ENCODE data around the gene GPR26. TPM values are rescaled to one million over a fixed set of nuclear protein-coding genes. Genes with fewer than 3 reads are reported as not detected.

Gene GPR26
- total RNA-seq, 1 donor: under 0.01 TPM

DNA sequence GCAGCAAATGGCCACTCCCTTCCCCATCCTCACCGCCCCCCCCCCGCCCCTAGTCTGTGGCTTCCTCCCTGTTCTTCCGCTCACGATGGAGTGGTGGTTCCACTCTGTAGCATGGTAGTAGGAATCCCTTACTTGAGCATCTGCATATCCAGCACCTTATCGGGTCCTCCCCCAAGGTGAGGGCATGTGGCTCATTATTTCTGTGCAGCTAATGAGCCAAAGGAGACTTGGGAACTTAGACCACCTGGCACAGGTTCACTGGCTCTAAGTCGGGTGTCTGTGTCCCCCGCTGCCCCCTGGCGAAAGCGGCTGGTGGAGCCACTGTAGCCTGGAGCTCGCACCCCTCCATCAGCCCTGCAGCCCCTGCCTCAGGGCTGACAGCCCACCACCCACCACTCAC is 22.8 kb upstream of the GPR26 start:
- no peak for DNase-seq (ENCODE audit: low read depth)
- H3K4me3 ChIP-seq (ENCODE audit: low read depth, low read length): no peak overlapping the region
- TF ChIP-seq, protein P1, sequence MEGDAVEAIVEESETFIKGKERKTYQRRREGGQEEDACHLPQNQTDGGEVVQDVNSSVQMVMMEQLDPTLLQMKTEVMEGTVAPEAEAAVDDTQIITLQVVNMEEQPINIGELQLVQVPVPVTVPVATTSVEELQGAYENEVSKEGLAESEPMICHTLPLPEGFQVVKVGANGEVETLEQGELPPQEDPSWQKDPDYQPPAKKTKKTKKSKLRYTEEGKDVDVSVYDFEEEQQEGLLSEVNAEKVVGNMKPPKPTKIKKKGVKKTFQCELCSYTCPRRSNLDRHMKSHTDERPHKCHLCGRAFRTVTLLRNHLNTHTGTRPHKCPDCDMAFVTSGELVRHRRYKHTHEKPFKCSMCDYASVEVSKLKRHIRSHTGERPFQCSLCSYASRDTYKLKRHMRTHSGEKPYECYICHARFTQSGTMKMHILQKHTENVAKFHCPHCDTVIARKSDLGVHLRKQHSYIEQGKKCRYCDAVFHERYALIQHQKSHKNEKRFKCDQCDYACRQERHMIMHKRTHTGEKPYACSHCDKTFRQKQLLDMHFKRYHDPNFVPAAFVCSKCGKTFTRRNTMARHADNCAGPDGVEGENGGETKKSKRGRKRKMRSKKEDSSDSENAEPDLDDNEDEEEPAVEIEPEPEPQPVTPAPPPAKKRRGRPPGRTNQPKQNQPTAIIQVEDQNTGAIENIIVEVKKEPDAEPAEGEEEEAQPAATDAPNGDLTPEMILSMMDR (IDR thresholded peaks at IDR 0.05; ENCODE audit: insufficient read depth, low read length): no peak

DNA sequence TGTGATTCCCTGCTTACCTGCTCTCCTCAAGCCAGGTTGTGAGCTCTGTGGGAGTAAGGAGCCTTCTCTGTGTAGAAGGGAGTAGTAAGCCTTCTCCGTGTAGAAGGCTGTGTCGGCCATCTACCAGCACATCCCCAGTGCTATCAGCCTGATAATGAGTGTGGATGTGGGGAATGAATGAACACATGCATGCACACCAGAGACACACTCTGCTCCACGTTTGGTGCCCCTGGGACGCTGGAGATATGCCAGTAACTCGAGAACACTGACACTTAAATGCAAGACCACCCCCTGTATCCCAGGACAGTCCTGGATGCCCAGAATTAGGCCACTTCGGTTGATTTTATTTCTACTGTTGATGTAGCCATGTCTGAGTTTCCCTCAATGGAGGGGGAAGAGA is 21.1 kb upstream of the GPR26 start:
- no peak for DNase-seq (ENCODE audit: low read depth)
- TF ChIP-seq, protein P1 (IDR thresholded peaks at IDR 0.05; ENCODE audit: insufficient read depth, low read length): no peak

DNA sequence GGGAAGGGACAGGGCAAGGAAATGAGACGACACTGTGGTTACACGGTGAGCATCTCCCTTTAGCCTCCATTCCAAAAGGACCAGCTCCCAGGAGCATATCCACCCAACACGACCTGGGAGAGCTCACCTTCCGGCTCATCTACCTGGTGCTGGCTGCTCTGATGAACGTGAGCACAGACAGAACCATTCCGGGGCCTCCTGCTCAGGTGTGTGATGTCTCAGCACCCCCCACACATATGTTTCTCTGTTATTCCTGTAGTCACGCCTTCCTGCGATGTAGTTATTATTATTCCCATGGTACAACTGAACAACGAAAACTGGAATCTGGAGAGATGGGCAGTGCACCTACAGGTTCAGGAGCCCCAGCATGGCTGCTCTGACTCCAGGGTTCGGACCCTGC is 20.5 kb upstream of the GPR26 start:
- H3K4me3 ChIP-seq (ENCODE audit: low read depth, low read length): no peak overlapping the region
- TF ChIP-seq, protein P1 (IDR thresholded peaks at IDR 0.05; ENCODE audit: insufficient read depth, low read length): no peak
- DNase-seq (ENCODE audit: low read depth): no peak

More for the DNA sequence above, 21.1 kb upstream of the GPR26 start:
- H3K4me3 ChIP-seq (ENCODE audit: low read depth, low read length): no peak overlapping the region

DNA sequence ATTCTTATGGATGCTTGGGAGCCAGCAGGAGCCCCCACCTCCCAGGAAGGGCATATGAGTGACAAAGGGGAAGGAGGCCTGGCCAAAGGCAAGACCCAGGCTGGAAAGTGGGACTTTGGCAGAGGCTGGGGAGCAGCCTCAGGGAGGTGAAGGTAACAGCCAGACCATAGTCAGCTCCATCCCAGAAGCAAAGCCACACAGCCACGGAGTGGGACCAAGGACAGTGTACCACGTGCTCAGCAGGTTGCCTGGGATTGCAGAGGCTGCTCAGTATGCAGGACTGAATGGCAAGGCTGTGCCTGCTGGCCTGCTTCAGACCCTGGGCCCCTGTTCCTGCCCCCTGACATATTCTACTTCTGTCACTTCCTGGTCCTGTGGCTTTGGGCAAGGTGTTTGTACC is 17.6 kb upstream of the GPR26 start:
- TF ChIP-seq, protein P1 (IDR thresholded peaks at IDR 0.05; ENCODE audit: insufficient read depth, low read length): no peak
- H3K4me3 ChIP-seq (ENCODE audit: low read depth, low read length): no peak overlapping the region
- no peak for DNase-seq (ENCODE audit: low read depth)

DNA sequence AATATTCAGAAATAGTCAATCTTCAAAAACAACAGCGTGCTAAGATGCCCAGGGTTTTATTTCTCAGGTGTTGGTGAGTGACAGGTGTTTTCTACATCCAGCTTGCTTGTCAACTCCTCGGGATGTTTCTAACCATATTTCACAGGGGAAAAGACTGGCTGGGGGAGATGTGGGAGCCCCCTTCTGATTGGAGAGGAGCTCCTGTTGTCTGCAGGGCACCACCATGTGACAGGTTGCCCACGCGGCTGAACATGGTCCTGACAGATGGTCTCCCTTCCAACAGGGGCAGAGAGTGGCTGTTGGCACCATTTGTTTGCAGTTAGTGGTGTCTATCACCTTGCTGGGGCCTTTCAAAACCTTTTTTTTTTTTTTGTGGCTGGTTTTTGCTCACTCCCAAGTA is 16.5 kb upstream of the GPR26 start:
- H3K4me3 ChIP-seq (ENCODE audit: low read depth, low read length): no peak overlapping the region
- DNase-seq (ENCODE audit: low read depth): no peak
- TF ChIP-seq, protein P1 (IDR thresholded peaks at IDR 0.05; ENCODE audit: insufficient read depth, low read length): no peak

DNA sequence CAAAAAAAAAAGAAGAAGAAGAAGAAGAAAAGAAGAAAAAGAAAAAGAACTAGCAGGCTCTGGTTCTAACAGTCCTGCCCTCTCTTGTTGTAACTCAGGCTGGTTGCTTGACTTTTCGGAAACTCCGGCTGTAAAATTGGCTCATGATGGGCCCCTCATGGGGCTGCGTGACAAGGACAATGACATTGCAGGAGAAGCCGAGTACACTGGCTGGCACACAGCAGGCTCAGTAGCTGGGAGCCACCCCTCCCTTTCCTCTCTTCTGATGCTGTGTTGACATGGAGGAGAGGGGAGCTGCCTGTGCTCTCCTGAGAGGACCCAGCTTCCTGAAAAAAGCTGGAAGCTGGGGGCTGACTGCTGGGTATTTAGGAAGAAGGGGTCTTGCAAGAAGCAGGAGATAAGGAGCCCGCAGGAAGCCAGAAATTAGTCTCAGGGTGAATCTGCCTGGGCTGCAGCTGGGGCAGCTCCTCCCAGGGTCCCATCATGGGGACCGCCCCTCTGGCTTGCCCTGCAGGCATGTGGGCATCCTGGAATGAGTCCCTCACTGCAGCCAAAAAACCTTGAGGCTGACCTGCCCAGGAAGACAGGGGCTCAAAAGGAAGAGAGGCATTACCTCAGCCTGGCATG is 14.6 kb upstream of the GPR26 start:
- no peak for DNase-seq (ENCODE audit: low read depth)
- H3K4me3 ChIP-seq (ENCODE audit: low read depth, low read length): no peak overlapping the region
- TF ChIP-seq, protein P1 (IDR thresholded peaks at IDR 0.05; ENCODE audit: insufficient read depth, low read length): no peak

DNA sequence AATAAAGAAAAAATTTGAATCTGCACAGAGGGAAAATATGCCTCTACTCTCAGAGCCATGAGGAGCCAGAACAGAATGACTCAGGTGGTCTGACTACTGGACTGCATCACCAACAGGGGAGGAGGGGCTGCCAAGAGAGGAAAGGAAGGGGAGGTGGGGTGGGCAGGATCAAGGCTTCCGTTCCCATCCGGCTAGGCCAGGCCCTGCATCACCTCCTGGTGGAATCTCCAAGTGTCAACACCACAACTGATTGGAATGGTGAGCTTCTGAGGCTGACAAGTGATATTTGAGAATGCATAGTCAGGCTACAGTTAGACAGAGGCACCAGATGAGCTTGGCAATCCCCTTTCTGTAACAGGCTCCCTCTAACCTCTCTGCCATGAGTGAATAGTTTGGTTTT is 10.4 kb upstream of the GPR26 start:
- DNase-seq (ENCODE audit: low read depth): no peak
- H3K4me3 ChIP-seq (ENCODE audit: low read depth, low read length): no peak overlapping the region
- TF ChIP-seq, protein P1 (IDR thresholded peaks at IDR 0.05; ENCODE audit: insufficient read depth, low read length): no peak

All from fibroblast of the aortic adventitia (primary cell).